Non-pigmented ciliary epithelial cell (primary cell): ENCODE results near the gene CCDC102A.

ENCODE experiments used
- DNase-seq: peaks from one replicate; pipeline ENCODE4 v3.0.0-alpha.2; 2010; ENCODE audit warnings: low read depth

Gene CCDC102A

DNA sequence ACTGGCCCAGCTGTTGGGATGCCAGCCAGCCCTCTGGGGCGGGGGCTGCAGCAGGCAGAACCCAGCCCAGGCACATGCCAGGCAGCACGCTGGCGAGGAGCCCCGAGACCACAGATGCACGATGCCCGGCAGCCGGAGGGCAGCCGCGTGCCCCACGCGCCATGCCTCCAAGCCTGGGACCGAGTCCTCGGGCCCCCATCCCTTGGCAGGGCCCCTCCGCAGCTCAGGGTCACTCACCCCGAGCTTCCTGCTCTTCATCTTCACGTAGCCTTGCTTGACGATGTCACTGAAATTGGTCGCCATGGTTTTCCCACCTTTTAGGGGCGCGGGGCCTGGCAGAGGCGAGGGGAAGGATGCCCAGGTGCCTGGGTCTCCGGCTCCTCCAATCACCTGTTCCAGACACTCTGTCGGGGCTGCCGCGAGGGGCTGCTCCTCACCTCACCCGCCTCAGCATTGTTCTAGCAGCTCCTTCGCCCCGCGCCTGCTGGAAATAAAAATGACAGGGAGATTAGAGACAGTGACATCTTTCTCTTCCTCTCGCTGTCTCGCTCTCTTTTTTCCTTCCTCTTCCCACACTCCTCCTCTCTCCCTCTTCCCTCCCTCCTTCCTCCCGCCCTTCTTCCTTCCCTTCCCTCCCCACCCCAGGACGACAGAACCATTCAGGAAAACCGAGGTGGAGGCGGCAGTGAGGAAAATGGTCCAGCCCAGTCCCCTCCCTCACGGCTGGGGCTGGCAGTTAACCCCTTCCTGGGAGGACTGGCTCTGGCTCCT lies 57.0 kb downstream of the CCDC102A start:
- DNase-seq: no peak

DNA sequence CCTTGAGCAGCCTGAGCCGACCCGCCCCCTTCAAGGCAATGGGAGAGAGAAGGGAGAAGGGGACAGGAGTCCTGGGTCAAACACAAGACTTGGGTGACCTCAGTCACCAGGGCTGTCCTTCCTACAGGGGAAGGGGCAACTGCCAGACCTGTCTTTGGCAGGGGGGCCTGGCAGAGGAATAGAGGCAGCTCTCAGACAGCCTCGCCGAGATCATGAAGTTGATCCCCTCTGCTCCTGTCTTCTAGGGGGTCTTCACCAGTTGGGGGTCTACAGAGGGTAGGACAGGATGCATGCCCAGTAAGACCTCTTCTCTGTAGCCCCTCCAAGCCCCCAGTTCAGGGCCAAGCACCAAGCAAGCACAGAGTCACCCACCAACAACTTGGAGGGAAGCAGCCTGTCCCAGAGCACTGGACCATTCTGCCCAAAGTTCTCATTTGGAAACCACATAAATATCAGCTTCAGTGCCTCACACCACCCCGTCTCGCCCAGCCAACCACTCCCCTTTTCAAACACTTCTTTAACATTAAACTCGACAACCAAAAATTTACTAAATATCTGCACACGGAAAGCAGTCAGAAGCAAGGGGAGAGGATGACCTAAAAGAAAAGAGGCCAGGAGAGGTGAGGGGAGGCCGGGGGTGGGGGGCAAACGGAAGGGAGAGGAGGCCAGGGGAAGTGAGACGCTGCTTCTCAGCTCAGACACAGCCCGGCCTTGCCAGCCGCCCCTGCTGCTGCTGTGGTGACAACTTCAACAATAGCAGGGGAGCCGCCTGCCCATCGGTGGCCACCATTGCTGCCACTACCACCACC lies 57.8 kb downstream of the CCDC102A start:
- no peak for DNase-seq

- DNase-seq: no peak
Observed at GRCh38 chr16:57477531-57478202, 58.7 kb downstream of the CCDC102A start.

DNA sequence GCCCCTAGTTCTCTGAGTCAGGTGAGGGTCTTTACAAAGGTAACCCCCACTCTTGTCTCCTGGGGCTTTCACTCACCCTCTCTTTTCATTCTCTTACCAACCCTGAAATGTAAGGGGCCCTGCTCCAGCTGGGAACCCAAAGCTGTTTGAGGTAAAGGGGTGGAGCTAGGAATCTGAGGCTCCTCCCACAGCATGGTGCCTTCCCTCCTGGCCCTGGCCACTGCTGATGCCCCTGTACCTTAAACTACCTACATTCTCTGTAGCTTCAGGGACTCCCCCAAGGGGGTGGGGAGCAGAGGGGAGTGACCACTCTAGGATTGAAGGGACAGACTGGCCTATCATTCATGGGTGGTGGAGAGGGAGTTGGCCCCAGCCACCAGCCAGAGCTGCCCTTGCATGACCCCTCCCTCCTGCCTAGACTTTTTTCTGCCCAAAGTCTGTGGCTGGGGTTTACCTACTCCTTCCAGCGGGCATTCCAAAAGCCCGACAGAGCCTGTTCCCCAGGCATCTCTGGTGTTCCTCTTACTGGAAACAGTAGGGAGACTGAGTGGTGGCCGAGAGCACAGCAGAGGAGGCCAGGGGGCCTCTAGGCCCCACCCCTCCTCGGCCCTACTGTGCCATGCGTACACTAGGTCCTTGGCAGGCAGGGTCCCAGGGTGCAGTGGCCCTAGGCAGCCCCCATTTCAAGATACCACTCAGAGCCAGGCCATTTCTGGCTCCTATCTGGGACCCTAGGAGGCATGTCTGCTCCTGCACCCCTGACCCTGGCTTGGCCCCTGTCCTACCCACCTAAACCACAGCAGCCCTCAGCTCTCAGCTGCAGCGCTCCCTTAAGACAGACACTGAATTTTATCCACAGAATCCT lies 59.6 kb downstream of the CCDC102A start:
- no peak for DNase-seq

DNA sequence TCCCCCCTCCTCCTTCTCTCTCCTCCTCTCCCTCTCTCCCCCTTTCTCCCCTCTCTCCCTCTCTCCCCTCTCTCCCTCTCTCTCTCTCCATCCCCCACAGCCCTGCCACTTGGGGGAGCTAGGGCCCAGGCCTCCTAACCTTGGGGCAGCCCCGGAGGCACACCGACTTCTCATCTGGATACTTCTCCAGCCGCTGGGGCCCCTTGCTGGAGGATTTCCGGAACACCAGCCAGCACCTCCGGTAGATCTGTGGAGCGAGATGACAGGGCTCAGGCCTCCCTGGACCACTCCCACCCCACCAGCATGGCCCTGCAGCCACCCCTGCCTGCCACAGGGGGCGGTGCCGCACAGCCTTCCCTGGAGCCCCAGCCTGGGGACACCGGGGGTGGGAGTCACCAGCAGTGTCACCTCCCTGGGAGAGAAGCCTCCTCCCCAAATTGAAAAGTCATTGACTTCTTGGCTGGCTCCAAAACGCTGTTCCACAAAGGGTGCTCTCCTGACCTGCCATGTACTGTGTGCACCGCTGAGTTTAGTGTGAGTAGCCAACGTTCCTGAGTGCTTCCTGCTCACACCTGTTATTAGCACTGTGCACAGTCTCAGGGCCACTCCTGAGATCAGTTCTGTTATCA lies 60.5 kb downstream of the CCDC102A start:
- no peak for DNase-seq

DNA sequence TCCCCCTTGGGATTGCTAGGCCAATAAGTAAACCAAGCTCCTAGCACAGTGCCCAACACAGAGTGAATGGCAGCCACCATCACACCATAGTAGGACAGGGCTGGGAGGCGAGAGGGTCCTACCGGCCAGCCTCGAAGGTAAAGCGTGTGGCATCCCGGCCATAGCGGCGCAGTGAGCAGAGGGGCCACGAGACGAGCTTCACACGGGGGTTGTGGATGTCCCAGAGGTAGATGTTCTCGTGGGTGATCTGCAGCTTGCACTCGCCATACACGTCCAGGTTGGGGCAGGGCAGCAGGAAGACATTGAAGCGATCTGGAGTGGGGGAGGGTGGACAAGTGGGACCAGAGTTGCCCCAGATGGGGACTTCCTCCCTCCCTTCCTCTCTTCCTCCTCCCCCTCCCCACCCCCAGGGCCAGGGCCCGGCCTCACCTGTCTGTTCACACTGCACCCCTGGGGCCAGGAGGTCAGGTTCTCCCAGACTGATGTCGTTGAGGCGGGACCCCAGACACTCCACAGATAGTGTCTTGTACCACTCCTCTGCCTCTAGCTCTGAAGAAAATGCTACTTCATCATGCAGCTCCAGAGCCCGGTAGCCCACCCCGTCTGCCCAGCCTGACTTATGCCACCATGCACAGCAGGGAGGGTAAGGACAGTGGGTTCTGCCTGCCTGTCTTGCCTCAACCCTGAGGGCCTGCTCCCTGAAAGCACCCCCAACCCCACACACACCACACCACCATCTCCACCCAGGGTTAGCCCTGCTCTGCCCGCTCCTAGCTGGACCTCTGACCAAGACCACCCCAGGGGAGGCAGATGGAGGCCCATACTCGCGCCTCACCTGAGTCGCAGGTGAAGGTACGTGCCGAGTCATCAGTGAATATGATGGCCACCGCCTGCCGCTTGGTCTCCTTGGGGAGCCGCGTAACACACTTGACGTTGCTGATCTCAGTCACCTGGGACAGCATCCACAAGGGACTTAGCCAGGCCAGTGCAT lies 61.4 kb downstream of the CCDC102A start:
- no peak for DNase-seq

DNA sequence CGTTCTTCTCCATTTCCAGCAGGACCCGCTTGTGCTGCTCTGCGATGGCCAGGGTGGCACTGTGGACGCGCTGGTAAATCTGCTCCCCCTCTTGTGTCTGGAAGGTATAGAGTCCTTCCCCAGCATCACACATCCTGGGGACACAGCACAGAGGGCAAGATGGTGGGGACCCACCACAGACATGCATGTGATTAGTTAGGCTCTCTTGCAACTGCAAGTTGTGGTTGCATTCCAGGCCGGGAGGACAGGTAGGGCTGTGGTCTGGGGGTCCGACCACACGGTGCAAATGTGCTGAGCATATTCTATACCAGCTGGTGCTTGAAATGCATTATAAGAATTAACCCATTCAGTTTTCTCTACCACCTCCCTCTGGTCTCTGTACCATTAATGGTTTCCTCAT lies 62.5 kb downstream of the CCDC102A start:
- no peak for DNase-seq

GRCh38 chr16:57473176-57473840 lies 63.1 kb downstream of the CCDC102A start:
- no peak for DNase-seq

GRCh38 chr16:57472665-57473060 lies 63.7 kb downstream of the CCDC102A start:
- DNase-seq: no peak

GRCh38 chr16:57471852-57472664 lies 64.3 kb downstream of the CCDC102A start:
- DNase-seq: no peak

DNA sequence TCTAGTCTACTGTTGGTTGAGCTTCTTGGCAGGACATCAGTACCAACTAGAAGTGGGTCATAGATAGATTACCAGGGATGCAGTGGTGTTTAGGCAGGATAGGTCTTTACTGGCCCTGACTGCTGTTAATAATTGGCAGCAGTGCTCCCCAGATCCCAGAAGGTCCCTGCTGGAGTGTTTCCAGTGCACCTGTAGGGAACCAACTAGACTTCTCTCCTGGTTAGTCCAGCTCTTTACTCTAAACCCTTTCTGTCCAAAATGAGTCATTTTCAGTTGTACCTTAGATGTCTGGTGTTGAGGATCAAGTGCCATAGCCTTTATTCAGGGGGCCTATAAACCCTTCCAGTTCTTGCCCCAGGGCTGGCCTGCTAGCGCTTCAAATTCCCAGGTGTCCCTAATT lies 65.2 kb downstream of the CCDC102A start:
- no peak for DNase-seq

GRCh38 chr16:57470711-57471110 lies 65.7 kb downstream of the CCDC102A start:
- no peak for DNase-seq

DNA sequence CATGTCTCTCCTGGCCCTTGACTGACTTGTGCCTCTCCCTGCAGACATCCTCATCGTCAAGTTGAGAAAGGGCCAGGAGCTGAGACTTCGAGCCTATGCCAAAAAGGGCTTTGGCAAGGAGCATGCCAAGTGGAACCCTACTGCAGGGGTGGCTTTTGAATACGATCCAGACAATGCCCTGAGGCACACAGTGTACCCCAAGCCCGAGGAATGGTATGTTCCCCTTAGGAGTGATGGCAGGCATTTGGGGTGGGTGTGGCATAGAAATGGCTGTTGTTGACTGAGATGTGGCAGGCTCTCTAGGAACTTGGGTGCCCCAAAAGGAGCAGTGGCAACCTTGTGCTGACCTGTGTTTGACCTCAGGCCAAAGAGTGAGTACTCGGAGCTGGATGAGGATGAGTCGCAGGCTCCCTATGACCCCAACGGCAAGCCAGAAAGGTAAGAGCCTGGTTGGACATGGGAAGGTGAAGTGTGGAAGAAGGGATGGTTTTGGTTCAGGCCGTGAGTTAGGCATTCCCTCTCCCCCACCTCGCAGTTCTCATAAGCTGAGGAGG lies 66.4 kb downstream of the CCDC102A start:
- DNase-seq: no peak

GRCh38 chr16:57469046-57469445 lies 67.3 kb downstream of the CCDC102A start:
- DNase-seq: no peak

GRCh38 chr16:57468346-57468745 lies 68.0 kb downstream of the CCDC102A start:
- DNase-seq: no peak

GRCh38 chr16:57464523-57464922 lies 71.8 kb downstream of the CCDC102A start:
- no peak for DNase-seq

DNA sequence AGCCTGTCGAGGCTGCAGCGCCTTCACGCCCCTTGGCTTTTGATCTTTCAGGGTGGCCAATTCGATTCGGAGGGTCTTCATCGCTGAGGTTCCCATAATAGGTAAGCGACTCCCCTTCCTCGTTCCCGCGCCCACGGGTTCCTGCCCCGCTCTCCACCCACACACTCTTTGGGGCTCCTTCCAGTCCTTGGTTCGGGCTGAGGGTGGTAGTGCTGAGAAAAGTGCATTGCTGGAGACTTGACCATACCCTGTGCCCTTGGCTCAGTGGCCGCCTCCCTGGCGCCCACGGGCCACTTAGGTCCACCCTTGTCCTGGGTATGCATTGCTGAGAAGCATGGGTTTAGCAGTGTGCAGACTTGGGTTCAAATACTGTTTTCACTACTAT lies 73.4 kb downstream of the CCDC102A start:
- no peak for DNase-seq

- no peak for DNase-seq
Observed at GRCh38 chr16:57462209-57462977, 74.0 kb downstream of the CCDC102A start, which contains the start of gene POLR2C. TSS of gene POLR2C (plus strand) at chr16:57462679. CDS start at chr16:57462725, 46 bp downstream.
